Tibial artery (tissue), 4 donors: ENCODE measurements around the gene PDE9A.

Experiments
- DNase-seq, 2 donors: peaks; one replicate each; pipeline ENCODE4 v3.0.0-alpha.2; 2019
- H3K27ac ChIP-seq, 2 donors: fragments of 200-600 bp; sonication (generic) in 1 of 2; 1 replicate in 1 of 2; 2 replicates in 1 of 2; pipeline ENCODE4 v1.5.1; 2018 to 2019; ENCODE audit warnings: mild to moderate bottlenecking in 1 of 2
- H3K27me3 ChIP-seq, 2 donors: fragments of 200-600 bp; sonication (generic) in 1 of 2; one replicate each; pipeline versions ENCODE4 v1.5.1 to v1.6.0; 2016 to 2019
- H3K36me3 ChIP-seq, 3 donors: fragments of 200-600 bp; sonication (generic) in 2 of 3; one replicate each; pipeline ENCODE4 v1.5.1; 2016 to 2019; ENCODE audit warnings: mild to moderate bottlenecking in 2 of 3
- H3K4me1 ChIP-seq, 4 donors: fragments of 200-600 bp; sonication (generic) in 2 of 4; 1 replicate in 3 of 4; 2 replicates in 1 of 4; pipeline ENCODE4 v1.5.1; 2016 to 2019
- H3K4me3 ChIP-seq, 2 donors: fragments of 200-600 bp; sonication (generic) in 1 of 2; 1 replicate in 1 of 2; 2 replicates in 1 of 2; pipeline ENCODE4 v1.5.1; 2018 to 2019; ENCODE audit warnings: mild to moderate bottlenecking in 2 of 2
- H3K9me3 ChIP-seq, 3 donors: fragments of 200-600 bp; sonication (generic) in 1 of 3; one replicate each; pipeline ENCODE4 v1.5.1; 2016 to 2019
- CTCF ChIP-seq, 2 experiments: fragments of 200-600 bp in 1 of 2; fragments of 450-650 bp in 1 of 2; IDR thresholded peaks; one replicate each; pipeline ENCODE4 v1.5.1; 2017 to 2019; ENCODE audit warnings: antibody characterized with exemption in 2 of 2, mild to moderate bottlenecking in 1 of 2, moderate library complexity in 1 of 2
- intact Hi-C: fragments of 100-400 bp; cut with DNase I; formaldehyde crosslinking; loops from one replicate; pipeline ENCODE4 v1.15.0; 2023; ENCODE audit warnings: low total_unique reads

The PDE9A gene

GRCh38 chr21:42748620-42749176, 95.3 kb downstream of the PDE9A start:
- Histone ChIP-seq H3K36me3 (no peaks in the 10 kb centered on the region), H3K4me1 (no peaks in the 10 kb centered on the region), H3K27me3 (no peaks in the 10 kb centered on the region), H3K4me3 (no peak overlapping the region), H3K9me3 (no peaks in the 10 kb centered on the region), H3K27ac (no peak overlapping the region)
- intact Hi-C loops: no loop called here
- no peak for DNase-seq
- no peak for TF ChIP-seq CTCF (IDR thresholded peaks at IDR 0.05)

DNA sequence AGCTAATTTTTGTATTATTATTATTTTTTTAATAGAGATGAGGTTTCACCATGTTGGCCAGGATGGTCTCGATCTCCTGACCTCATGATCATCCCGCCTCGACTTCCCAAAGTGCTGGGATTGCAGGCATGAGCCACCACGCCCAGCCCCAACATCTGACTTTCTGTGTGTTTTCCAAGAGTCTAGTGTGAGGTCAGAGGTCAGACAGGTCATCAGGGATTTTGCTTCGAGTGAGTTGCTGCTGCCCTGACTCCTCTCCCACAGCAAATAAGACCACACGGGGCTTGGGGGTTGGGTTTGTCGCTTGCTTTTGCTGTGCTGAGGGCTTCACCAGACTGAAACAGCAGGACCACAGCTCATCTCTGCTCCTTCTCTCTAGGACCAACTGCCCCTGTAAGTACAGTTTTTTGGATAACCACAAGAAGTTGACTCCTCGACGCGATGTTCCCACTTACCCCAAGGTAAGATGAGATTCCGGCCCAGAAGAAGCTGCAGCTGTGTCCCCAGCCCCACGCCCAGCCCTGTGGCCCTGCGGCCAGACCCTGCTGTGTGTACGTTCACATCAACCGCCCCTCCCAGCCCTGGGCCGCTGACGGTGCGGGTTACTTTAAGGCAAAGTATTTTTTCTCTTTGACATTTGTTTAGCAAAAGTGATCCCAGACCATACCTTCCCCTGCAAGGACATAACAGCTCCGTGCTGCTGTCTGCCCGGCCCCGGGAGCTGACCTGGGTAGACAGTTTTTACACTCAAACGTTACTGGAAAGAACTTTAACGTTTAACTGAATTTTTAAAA, 97.5 kb downstream of the PDE9A start:
- no peak overlapping the region for H3K27ac ChIP-seq
- no peak overlapping the region for H3K4me3 ChIP-seq
- no peak for DNase-seq
- intact Hi-C loops: no loop called here
- TF ChIP-seq CTCF (IDR thresholded peaks at IDR 0.05): no peak
- H3K27me3 ChIP-seq: no peaks in the 10 kb centered on the region
- H3K36me3 ChIP-seq: peaks cover 0 to 5% (median 0%) of the 10 kb centered on the region in 3 donors
- no peaks in the 10 kb centered on the region for H3K4me1 ChIP-seq
- no peaks in the 10 kb centered on the region for H3K9me3 ChIP-seq

GRCh38 chr21:42751866-42752265, 98.4 kb downstream of the PDE9A start:
- no peaks in the 10 kb centered on the region for H3K4me1 ChIP-seq
- no peaks in the 10 kb centered on the region for H3K27me3 ChIP-seq
- intact Hi-C loops: no loop called here
- TF ChIP-seq CTCF (IDR thresholded peaks at IDR 0.05): no peak
- DNase-seq: no peak
- no peak overlapping the region for H3K4me3 ChIP-seq
- no peaks in the 10 kb centered on the region for H3K9me3 ChIP-seq
- H3K36me3 ChIP-seq: peaks cover 0 to 5% (median 0%) of the 10 kb centered on the region in 3 donors
- H3K27ac ChIP-seq: no peak overlapping the region

- Histone ChIP-seq H3K27ac (no peak overlapping the region), H3K27me3 (no peaks in the 10 kb centered on the region), H3K4me1 (no peaks in the 10 kb centered on the region), H3K4me3 (no peak overlapping the region), H3K36me3 (peaks cover 0 to 5% (median 0%) of the 10 kb centered on the region in 3 donors), H3K9me3 (no peaks in the 10 kb centered on the region)
- no peak for TF ChIP-seq CTCF (IDR thresholded peaks at IDR 0.05)
- DNase-seq: no peak
- intact Hi-C loops: no loop called here
Measured at GRCh38 chr21:42753804-42754203, 100.4 kb downstream of the PDE9A start.

GRCh38 chr21:42754270-42754933, 101.0 kb downstream of the PDE9A start:
- intact Hi-C loops: no loop called here
- Histone ChIP-seq H3K27me3 (no peaks in the 10 kb centered on the region), H3K27ac (no peak overlapping the region), H3K4me3 (no peak overlapping the region), H3K36me3 (peaks cover 0 to 5% (median 0%) of the 10 kb centered on the region in 3 donors), H3K9me3 (no peaks in the 10 kb centered on the region), H3K4me1 (no peaks in the 10 kb centered on the region)
- DNase-seq: no peak
- TF ChIP-seq CTCF (IDR thresholded peaks at IDR 0.05): no peak
